Fibroblast of skin of left quadriceps (primary cell): ENCODE results near the gene SSBP4.

Experiments
- DNase-seq, 2 experiments: peaks; one replicate each; pipeline ENCODE4 v3.0.0-alpha.2; 2013; ENCODE audit warnings: low read depth in 2 of 2

Gene SSBP4

DNA sequence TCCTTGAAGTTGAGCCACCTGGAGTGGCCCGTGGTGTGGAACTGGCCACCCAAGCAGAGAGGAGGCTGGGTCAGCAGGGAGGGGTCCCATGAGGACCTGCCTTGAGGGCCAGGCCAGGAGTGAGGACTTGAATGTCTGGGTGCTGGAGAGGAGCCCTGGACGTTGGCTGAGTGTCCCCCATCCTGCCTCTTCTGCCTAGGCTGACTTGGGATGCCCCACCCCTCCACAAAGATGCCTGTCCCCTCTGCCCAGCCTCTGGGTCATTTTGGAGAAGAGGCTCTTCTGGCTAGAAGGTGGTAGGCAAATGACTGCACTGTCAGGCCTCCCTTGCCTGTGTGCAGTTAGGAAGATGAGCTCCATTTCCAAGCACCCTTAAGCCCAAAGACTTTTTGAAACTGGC lies 1.7 kb downstream of the SSBP4 start:
- DNase-seq: no peak

DNA sequence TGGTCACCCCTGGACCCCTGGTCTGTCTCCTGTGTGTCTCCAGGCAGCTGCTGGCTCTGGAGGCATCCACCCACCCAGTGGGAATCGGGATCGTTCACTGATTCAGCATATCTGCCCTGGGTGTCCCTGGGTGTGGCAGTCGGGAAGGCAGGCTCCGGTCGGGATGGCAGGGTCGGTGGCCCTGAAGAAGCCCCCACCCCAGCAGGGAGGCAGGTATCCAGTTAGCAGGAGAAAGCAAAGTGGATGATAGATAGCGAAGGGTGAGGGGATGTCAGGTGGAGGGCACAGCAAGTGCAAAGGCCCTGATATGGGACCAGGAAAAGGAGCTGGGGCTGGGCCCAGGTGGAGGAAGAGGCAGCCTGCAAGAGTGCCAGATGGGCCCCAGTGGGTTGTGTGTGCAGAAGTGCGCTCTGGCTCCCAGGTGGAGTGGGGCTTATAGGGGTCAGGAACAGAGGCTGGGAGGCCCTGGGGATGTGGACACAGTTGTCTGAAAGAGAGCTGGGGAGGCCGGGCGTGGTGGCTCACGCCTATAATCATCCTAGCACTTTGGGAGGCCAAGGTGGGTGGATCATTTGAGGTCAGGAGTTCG lies 2.3 kb downstream of the SSBP4 start:
- DNase-seq: no peak

DNA sequence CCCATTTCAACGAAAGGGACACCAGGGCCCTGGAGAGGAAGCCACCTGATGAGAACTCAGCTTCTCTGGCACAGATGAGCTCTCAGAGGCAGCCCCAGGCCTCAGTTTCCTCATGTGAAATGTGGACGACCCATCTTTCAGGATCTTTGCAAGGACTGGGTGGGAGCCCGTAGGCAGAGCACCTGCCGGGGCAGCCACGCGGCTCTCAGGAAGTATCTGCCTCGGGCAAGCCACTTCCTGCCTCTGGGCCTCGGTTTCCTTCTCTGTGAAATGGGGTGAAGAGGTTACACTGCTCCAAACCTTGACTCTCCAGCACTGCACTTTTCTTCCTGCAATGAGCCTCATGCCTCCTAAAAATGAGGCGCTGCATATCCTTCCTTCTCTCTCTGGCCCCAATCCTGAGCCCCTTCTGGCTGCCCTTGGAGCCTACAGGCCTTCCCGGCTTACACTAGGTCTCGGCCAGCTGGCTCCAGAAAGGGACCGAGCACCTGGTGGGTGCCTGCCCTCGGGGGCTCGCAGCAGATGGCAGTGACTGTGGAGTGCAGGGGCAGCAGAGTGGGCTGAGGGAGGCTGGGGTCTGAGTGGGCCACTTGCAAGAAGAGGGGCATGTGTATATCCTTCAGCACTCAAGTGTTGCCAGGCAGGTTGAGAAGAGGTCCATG lies 3.5 kb downstream of the SSBP4 start:
- DNase-seq: no peak

DNA sequence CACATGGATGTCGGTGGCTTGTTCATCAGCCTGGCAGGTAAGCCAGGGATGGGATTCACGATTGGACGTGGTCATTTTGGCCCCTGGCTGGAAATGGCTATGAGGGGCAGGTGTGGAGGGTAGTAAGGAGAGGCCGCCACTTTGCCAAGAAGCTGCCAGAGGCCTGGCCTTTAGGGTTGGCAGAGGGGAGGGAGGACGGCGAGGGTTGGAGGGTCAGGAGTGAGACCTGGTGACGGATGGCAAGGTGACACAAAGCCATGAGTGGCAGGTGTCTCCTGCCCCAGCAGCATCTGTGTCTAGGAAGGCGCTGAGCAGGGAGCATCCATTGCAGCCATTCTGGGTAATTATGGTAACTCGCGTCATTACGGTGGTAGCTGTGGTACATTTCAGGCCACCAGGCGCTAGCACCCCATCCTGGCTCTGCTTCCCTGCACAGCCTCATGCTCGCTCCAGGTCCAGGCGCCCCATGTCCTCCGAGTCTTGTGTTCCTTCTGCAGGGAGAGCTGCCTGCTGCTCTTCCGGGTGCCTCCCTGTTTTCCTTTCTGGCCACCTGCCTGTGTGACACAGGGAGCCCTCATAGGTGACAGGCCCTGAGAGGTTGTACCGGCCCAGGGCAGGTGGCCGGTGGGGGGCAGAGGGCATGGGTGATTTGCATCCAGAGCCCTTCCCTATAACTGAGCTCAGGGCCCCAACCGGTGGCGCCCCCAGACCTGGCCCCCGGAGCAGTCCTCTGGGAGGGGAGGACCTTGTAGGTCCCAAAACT lies 4.2 kb downstream of the SSBP4 start:
- DNase-seq: no peak

DNA sequence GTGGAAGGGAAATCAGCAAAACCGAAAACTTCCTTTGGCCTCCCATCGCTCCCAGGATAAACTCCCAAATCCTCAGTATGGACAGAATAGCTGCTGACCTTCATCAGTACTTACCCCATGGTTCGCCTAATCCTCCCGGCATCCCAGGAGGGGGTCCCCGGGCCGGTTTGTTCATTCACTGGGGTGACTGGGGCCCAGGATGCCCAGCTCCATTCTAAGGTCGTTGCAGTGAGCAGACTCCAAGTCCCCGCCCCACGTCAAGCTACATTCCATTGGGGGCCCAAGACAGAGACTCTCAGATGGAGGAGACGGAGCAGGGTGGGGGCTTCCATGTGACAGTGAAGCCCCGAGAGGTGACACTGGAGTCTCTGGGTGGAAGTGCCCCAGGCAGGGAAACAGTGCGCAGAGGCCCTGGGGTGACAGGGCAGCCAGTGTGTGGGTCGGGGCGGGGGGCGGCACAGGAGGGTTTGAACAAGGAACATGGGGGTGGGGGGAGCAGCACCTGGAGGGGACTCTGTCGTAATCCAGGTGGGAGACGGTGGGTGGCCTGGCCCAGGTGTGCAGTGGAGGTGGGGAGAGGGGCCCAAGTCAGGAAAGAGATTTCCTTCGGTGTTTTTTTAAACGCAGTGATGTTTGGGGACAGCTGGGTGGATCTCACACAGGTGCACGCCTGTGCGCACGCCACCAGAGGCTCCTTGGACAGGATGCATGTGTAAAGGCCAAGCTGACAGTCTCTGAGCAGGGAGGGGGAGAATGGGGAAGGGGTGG lies 5.1 kb downstream of the SSBP4 start:
- DNase-seq: no peak

DNA sequence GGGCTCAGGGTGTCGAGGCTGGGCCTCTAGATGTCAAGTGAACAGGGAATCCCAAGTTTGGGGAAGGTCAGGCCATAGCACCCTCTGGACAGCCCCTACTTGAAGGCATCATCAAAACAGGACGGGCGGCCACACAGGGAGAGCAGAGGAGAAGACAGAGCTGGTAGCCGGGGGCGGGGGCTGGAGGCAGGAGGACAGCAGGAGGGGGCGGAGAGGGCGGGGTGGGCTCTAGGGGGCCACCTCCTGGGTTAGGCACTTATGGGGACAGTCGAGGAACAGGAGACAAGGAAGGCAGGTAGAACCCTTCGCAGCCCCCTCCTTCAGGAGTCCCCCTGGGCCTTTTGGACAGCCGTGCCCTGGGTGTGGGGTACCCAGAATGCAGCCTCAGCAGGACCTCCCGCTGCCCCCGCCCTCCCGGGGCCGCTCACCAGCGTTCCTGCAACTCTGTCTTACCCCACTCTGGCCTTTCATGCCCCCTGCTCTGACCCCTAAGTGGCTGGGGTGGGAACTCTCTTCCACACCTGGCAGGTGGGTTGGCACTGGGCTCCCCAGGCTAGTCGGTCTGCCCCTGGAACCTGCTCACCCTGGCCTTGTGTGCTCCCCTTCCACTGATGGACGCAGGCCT lies 5.8 kb downstream of the SSBP4 start:
- no peak for DNase-seq

DNA sequence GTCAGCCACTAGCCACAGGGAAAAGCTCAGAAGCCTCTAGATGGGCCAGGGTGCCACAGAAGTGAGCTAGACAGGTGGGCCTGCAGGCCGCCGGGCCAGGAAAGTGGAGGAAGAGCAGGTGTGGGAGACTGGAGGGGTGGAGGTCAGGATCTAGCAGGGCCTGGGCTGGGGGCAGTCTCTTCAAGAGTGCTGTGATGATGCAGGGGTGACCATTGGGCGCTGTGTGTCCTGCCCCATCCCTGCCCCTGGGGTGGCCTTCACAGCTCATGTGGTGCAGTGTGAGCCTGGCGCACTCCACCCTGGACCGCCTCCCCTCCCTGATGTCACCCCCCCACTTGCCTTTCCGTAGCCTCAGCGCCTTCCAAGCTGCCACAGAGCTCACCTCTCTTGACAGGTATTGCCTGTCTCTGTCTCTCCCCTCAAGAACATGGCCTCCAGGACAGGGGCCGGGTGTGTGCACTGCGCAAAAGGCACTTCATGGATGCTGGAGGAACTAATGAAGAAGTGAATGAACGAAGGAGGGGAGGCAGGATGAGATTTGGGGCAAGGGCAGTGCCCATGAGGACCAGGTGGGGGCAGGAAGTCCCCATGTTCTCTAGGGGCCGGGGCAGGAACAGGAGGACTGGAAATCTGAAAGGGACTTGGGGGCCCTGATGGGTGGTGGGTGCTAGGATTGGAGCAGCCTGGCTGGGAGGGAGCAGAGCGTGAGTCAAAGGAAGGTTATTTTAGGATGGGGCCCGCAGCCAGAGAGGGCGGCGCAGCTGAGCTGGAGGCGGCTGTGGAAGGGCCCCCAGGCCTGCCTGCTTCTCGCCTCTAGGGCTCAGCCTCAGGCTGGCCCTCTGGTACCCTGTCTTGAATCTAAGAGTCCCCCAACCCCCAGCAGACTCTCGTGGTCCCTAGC lies 6.6 kb downstream of the SSBP4 start:
- DNase-seq: no peak

DNA sequence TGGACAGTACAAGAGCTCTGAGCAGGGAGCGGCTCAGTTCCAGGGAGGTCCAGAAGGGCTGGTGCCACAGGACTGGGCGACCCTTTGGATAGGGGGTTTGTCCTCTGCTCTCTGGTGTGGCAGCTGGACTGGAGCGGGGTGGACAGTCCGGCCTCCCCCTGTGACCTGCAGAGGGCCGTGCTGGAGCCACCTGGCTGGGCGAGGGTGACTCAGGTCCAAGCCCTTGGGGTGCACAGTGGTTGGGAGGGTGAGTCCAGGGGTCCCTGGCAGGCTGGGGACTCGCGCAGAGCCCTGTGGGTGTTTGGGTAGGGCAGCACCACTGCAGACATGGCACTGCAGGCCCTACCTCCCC lies 7.2 kb downstream of the SSBP4 start:
- DNase-seq: no peak

DNA sequence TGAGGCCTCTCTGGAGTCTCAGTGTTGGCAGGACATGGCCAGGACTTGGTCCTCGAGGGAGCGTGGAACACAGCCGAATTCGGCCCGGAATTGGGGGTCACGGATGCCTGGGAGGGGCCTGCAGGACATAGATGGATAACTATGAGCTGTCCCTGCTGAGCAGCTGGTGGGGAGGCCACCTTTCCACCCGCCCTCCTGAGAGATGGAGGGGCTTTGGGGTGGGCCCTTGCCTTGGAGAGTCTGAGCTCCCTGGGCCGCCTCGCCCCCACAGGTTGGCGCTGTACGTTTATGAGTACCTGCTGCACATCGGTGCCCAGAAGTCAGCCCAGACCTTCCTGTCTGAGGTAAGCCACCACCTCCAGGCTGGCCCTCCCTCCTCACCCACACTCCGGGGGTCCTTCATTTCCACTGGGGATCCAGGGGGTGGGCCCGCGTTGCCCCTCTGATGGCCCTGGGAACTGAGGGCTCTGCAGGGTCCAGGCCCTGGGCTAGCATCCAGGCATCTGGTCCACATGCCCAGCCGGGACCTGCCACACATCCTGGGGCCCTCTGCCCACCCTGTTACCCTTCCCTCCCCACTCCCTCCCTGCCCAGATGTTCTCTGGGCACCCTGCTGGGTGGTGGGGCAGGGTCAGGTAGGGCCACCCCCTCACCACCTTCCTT lies 8.0 kb downstream of the SSBP4 start:
- no peak for DNase-seq

DNA sequence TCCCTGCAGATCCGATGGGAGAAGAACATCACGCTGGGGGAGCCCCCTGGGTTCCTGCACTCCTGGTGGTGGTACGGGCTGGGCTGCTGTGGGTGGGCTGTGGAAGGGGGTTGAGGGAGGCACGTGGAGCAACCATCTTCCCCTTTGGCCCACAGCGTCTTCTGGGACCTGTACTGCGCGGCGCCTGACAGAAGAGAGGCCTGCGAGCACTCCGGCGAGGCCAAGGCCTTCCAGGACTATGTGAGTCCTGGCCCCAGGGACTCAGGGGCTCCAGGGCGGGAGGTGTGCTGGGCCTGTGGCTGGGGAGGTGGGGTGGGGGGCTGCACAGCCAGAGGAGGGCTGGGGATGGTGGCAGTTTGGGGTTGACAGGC lies 8.5 kb downstream of the SSBP4 start:
- no peak for DNase-seq

DNA sequence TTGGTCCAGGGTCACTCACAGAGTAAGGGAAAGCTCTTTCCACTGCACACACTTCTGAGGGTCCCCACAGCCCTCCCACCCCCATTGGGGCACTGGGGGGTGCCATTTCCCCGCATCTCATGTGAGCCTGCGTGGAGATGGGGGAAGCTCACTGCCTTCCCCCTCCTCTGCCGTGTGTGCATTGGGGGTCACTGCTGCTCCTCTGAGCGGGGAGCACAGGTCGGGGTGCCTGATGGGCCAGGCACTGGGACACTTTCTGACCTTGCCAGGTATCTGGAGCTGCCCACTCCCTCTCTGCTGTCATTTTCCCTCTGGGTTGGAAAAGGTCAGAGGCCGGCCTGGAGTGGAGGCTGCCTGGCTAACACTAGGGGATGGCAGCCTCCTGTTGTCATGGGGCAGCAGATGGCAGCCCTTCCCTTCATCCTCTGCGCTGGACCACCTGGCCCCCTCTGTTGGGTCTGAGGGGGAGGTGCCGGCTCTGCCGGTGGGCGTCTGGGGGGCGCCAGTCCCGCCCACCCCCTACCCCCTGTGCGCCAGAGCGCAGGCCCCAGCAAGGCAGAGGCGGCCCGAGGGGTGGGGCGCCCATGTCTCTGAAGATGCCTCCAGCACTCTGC lies 9.1 kb downstream of the SSBP4 start:
- no peak for DNase-seq

DNA sequence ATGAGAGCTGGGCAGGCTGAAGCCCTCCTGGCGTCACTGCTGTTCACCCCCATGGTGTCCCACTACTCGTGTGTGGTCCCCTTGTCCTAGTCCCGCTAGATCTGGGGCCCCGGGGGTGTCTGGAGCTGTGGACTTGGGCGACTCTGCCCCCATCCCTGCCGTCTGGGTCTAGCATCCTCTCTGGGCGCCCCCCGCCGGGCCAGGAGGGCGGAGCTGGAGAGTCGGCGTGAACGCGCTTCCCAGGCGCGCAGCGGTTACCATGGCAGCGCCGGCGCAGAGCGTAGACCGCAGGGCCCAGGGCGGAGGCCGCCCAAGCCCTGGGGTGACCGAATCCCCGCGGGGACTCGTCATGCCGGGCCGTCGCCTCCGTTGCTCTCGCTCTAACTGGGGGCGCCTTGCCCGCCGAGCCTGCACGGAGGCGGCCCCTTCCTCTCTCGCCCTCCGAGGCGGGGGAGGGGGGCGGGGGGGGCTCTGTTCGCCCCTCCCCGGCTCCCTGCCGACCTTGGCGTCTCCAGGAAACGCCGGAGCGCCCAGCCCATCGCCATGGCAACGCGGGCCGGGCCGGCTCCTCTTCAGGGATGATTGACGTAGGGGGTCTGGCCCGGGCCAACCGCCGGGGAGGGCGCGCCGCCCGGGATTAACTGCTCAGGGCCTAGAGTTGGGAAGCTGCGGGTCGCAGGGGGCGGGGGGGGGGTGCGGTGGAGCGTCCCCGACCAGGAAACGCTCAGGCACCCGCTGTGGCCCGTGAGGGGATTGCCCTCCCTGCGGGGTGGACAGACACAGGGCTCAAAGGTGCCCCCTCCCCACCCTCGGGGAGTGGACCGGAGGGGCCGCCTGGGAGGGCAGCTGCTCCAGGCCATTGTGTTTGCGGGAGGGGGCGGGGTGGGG lies 9.8 kb downstream of the SSBP4 start:
- peak in 1 of 2 experiments; percentile 70 for DNase-seq

DNA sequence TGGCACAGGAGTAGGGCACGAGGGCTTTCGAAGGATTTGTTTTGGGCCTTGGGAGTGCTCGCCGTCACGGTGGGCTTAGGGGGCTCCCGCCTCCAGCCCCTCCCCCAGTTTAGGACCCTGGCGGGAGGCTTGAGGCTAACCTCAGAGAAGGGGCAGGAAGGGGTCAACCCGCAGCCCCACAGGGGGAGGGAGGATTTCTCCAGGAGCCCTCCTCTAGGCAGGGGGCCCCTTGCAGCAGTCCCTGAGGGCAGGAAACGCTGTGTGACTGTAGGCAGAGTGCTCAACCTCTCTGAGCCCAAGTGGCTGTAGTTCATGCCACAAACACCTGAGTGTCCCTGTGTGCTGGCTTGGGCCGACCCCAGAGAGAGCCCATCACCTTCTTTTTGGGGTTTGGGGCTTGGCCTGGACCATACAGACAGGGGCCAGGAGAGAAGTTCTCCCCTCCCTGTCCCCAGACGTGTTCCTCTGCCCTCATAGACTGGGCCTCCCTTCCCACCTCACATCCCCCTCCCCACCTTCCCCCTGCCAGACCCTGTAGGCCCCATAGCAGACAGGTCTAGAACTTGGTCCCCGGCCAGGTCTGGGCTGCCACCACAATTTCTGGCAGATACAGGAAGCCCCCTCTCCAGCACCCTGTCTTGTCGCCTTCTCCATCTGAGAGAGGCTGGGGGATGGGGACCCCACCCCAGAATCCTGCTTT lies 10.7 kb downstream of the SSBP4 start:
- no peak for DNase-seq

DNA sequence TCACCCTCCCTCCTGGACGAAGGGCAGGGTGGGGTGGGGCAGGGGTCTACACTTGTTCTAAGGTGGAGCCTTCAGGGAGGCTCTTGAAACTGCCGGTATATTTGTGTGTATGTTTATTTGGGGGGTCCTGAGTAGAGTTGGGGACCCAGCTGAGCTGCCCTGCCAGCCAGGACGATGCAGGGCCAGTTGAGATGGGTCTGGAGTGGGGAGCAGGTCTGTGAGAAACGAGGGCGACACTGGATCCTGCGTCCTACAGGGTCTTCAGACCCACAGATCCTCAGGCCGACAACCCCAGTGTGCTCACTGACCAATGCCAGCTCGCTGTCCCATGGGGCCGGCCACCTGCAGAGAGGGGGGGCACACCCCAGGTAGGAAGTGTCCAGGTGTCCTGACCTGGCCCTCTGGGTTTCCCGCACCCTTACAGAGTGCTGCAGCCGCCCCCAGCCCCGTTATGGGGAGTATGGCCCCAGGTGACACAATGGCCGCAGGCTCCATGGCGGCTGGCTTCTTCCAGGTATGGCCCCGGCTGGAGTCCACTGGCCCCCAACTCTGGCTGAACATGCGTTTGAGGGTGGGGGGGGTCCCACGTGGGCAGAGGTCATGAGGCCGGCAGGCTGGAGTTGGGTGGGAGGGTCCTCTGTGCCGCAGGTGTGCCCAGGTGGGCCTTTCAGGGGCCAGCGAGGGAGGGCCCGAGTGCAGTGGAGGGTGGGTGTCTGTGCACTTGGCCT lies 11.4 kb downstream of the SSBP4 start:
- DNase-seq: no peak

DNA sequence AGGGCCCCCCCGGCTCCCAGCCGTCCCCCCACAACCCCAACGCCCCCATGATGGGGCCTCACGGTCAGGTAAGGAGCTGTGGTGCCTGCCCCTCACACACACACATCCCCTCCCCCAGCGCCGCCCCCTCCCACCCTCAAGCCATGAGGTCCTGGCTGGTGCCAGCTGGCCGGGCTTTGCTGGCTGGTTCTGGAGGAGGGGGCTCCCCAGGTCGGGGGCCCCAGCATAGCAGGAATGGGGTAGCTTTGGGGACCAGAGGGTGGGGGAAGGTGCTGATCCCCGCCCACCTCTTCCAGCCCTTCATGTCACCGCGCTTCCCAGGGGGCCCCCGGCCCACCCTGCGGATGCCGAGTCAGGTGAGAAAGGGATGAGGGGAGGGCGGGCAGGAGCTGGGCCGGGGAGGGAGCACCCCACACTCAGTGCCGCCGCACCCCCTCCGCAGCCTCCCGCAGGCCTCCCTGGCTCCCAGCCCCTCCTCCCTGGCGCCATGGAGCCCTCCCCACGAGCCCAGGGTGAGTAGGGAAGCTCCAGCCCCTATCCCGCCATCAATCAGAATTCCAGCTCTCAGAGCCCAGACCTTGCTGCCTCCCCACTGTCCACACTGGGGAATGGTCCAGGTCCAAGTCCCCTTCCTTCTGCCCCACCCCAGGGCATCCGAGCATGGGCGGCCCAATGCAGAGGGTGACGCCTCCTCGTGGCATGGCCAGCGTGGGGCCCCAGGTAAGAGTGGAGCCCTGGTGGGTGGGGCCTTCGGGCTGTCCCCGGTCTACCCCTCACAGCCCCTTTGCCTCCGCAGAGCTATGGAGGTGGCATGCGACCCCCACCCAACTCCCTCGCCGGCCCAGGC lies 12.4 kb downstream of the SSBP4 start:
- no peak for DNase-seq

DNA sequence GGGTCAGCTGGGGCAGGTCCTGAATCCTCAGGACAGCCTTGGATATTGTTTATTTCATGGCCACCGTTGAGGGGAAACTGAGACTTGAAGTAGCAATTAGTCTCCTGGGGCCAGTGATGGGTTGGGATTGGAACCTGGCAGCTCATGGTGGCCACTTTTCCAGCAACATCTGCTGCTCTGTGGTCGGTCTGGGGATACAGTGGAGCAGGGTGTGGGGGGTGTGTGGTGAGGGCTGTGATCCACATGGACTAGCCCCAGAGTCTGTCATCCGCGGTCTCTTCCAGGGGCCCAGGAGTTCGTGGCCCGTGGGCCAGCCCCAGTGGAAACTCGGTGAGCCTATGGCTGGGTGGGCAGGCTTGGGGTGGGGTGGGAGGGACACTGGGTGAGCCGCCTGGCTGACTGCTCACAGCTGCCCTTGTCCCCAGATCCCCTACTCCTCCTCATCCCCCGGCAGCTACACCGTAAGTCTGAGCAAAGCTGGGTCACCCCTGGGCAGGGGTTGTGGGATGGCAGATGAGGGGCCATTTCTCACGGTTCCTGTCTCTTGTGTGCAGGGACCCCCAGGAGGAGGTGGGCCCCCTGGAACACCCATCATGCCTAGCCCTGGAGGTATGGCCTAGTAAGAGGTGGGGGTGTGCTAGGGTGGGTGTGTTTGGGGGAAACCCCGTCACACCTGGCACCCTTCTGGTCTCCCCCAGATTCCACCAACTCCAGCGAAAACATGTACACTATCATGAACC lies 13.2 kb downstream of the SSBP4 start:
- DNase-seq: no peak
